HG03025 (cell line): Measurements from ENCODE around the gene OR2V1.
"Not testable (repeated sequence)": the region's sequence is repeated elsewhere in the genome, so short reads cannot be mapped to it uniquely, and the experiment has no call there.

Experiments used
- ATAC-seq: cut with Tn5 transposase; IDR thresholded peaks from one replicate; pipeline ENCODE4 v1.9.1; 2021; ENCODE audit warnings: mild to moderate bottlenecking, moderate library complexity; ENCODE audit not compliant: unreplicated experiment, low FRiP score

Gene OR2V1

DNA sequence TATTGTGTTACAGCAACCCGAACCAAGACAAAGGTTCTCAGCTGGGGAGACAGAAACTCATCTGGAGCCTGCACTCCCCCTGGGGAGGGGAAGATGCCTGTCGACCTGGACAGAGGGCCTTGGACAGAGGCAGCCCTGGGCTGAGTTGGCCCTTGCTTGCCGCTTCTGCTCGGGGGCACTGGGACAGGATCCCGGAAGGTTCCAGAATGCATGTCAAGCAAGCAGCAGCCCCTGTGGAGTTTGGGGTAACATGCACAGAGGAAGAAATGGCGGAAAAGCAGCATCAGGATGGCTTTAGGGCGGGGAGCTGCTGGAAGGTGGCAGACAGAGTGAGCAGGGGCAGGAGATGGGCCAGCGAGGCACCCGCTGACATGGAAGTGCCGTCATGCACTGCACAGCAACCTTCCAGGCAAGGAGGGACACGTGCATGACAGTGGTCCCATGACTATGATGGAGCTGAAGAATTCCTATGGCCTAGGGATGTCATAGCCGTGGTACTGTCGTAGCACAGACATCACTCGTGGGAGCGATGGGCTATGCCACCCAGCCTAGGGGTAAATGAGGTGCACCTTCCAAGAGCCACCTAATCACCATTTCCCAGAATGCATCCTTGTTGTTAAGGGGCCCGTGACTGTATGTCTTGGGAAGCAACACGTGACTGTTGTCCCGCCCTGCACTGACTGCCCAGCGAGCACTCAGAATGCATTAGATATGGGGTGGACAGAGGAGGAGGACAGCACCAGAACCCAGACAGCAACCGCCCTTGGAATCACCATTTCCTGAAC lies 26.2 kb downstream of the OR2V1 start:
- ATAC-seq = not testable (repeated sequence)

DNA sequence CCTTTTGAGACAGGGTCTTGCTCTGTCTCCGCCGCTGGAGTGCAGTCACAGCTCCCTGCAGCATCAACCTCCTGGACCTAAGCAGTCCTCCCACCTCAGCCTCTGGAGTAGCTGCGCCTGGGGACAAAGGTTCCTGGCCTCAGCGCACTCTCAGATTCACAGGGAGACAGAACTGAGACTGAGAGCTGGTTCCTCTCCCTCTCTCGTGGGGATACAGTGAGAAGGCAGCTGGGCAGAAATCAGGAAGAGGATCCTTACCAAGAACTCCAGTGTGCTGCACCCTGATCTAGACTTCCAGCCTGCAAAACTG lies 26.8 kb downstream of the OR2V1 start:
- not testable (repeated sequence) for ATAC-seq

DNA sequence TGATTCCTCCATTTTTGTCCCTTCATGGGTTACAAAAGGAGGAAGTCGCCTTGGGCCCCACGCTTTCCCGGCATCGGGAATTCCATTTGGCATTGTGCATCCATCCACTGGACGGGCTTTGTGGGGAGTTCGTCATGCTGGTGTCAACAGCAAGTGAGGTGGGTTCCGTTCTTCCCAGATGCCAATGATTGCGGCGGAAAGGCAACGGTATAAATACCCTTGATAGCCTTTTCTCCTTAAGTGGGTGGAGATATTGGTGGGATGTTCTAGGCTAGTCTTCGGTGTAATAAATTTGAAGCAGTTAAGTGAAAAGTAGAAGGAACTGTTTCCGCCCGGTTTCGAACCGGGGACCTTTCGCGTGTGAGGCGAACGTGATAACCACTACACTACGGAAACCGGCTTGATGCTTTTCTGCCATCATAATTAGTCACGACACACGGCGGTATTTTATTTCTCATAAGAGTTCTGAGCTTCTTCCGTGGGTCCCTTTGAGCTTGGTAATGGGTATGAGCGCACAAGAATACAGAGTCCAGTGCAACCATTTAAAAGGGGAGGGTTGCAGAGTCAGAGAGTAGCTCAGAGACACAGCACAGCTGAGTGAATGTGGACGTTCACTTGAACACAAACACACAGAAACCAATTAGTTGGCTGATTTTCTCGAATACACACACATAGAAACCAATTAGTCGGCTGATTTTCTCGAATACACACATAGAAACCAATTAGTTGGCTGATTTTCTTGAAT lies 28.9 kb downstream of the OR2V1 start:
- not testable (repeated sequence) for ATAC-seq

GRCh38 chr5:181101030-181101641 lies 29.8 kb downstream of the OR2V1 start:
- not testable (repeated sequence) for ATAC-seq

DNA sequence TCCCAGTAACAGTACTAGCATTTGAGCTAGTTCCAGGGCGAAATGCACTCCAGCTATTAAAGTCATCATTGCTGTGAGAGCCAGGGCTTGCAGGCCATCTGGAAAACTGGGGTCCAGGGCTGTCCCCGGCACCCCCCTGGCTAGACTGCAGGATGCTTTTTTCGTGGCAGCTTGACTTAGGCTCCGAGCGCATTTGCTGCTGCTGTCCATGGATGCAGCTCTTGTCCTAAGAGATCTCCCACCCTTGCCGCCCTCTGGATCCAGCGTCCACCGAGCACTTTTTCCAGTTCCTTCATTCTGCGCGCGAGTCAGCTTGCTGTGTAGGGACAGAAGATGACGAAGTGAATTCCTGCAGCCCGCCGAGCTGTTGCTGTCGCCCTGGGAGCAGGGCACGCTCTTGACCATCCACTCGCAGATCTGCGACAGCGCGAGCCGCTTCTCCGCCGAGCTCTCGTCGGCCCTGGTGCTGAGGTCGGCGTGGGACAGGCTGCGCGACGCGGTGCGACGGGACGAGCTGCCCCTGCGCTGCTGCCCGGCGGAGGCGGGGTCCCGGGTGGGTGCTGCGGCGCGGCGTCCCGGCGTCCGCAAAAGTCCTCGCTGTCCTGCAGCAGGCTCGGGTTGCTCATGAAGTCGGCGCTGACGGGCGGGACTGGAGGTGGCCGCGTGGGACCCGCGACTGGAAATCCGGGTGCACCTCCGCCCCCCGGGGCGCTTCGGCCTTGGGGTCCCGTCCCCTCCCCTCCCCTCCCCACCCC lies 30.7 kb downstream of the OR2V1 start:
- no peak for ATAC-seq

GRCh38 chr5:181099602-181100086 lies 31.3 kb downstream of the OR2V1 start:
- ATAC-seq = no peak

- ATAC-seq = no peak
Measured at GRCh38 chr5:181098762-181099601, 32.0 kb downstream of the OR2V1 start.

GRCh38 chr5:181097759-181098491 lies 33.0 kb downstream of the OR2V1 start:
- ATAC-seq = not testable (repeated sequence)

DNA sequence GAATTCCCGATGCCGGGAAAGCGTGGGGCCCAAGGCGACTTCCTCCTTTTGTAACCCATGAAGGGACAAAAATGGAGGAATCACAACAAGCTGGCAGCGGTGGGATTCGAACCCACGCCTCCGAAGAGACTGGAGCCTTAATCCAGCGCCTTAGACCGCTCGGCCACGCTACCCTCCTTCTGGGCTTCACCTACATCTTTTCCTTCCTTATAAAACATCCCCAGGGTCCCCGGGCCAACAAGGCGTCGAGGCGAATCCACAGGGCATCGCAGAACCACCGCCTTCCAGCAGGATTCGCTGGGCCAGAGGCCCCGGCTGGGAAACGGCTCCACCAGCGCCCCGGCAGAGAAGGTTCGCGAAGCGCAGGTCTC lies 33.6 kb downstream of the OR2V1 start:
- not testable (repeated sequence) for ATAC-seq

GRCh38 chr5:181096721-181097382 lies 34.1 kb downstream of the OR2V1 start:
- not testable (repeated sequence) for ATAC-seq

DNA sequence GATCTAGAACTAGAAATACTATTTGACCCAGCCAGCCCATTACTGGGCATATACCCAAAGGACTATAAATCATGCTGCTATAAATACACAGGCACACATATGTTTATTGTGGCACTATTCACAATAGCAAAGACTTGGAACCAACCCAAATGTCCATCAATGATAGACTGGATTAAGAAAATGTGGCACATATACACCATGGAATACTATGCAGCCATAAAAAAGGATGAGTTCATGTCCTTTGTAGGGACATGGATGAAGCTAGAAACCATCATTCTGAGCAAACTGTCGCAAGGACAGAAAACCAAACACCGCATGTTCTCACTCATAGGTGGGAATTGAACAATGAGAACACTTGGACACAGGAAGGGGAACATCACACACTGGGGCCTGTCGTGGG lies 35.8 kb downstream of the OR2V1 start:
- not testable (repeated sequence) for ATAC-seq

GRCh38 chr5:181092428-181092827 lies 38.5 kb downstream of the OR2V1 start:
- ATAC-seq = no peak

GRCh38 chr5:181088289-181088688 lies 42.7 kb downstream of the OR2V1 start:
- ATAC-seq = no peak

DNA sequence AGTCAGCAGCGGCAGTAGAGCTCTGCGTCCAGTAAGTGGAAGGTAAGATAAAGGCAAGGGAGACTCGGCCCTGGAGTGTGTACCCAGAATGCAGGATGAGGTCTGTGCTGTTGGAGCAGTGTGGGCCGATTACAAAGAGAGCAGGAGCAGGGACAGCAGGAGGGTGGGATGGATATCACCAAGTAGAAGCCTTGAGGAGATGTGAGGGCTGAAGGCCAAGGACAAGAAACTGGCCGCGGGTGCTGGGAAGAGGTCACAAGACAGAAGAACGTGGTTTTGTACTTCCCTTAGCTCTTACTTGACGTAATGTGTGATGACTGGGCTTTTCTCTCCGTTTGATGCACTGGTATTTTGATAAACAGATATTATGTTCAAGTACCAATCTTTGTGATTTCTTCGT lies 43.7 kb downstream of the OR2V1 start:
- no peak for ATAC-seq

DNA sequence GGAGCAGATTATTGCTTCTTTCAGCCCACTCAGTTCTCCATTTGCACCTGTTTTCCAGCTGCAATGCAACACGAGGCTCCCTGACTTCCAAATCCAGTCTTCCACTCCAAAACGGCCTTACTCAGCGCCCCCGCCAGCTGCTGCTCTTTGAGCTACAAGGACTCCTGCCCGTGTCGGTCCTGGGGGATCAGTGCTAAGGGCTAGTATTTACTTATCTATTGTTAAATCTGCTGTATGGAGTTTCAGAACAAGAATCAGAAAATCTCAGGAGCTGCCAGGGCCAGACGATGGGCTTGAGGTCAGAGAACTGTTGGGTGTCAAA lies 44.1 kb downstream of the OR2V1 start:
- ATAC-seq = no peak

GRCh38 chr5:181086026-181086883 lies 44.7 kb downstream of the OR2V1 start:
- ATAC-seq = no peak

- no peak for ATAC-seq
Measured at GRCh38 chr5:181084621-181085195, 46.3 kb downstream of the OR2V1 start.

- ATAC-seq = no peak
Measured at GRCh38 chr5:181081989-181082388, 49.0 kb downstream of the OR2V1 start.
